H1 (cell line): Measurements from ENCODE around the gene ITGA6. TPM values are rescaled to one million over a fixed set of nuclear protein-coding genes. Genes with fewer than 3 reads are reported as not detected.

Experiments
- CTCF ChIA-PET: fragments of 300-600 bp; sonication (Branson Sonifier 250); formaldehyde crosslinking; loops from one replicate; lab custom pipeline; 2021; ENCODE audit not compliant: partially characterized antibody; lab: Charles Lee
- POLR2A ChIA-PET: fragments of 300-600 bp; sonication (Branson Sonifier 250); formaldehyde crosslinking; loops from one replicate; lab custom pipeline; 2021; ENCODE audit warnings: inconsistent platforms; ENCODE audit not compliant: partially characterized antibody; lab: Charles Lee
- DNase-seq, 2 experiments: peaks; one replicate each; pipeline versions ENCODE4 v3.0.0 to v3.0.0-alpha.2; 2010 to 2022; ENCODE audit warnings: low spot score in 2 of 2, low read depth in 1 of 2, mixed read lengths in 1 of 2
- FAIRE-seq: peaks from 2 replicates; lab custom pipeline; 2011; peaks lifted over from hg19 to GRCh38; lab: Jason Lieb, UNC
- H2AFZ ChIP-seq: 2 replicates; pipeline ENCODE4 v1.8.1; 2012; ENCODE audit warnings: low read length, inconsistent platforms
- H2AK5ac ChIP-seq: 2 replicates; pipeline ENCODE4 v1.6.1; 2013; ENCODE audit warnings: low read depth, low read length
- H2BK120ac ChIP-seq: replicated peaks from 2 replicates; pipeline ENCODE3; 2013; ENCODE audit warnings: low read depth, low read length, inconsistent platforms
- H2BK12ac ChIP-seq: 2 replicates; pipeline ENCODE4 v1.6.1; 2013; ENCODE audit warnings: low read depth, low read length
- H2BK15ac ChIP-seq: 2 replicates; pipeline ENCODE4 v1.6.1; 2013; ENCODE audit warnings: low read length
- H2BK20ac ChIP-seq: 2 replicates; pipeline ENCODE4 v1.6.1; 2013; ENCODE audit warnings: low read length
- H2BK5ac ChIP-seq: 2 replicates; pipeline ENCODE4 v1.6.1; 2013; ENCODE audit warnings: low read depth, low read length
- H3K14ac ChIP-seq: 2 replicates; pipeline ENCODE4 v1.6.1; 2013; ENCODE audit warnings: inconsistent platforms; ENCODE audit not compliant: insufficient read length
- H3K18ac ChIP-seq: 2 replicates; pipeline ENCODE4 v1.6.1; 2013; ENCODE audit warnings: low read length; ENCODE audit errors: extremely low read depth
- H3K23ac ChIP-seq: 2 replicates; pipeline ENCODE4 v1.6.1; 2013; ENCODE audit warnings: inconsistent platforms; ENCODE audit not compliant: insufficient read length
- H3K23me2 ChIP-seq: 2 replicates; pipeline ENCODE4 v1.6.1; 2013; ENCODE audit warnings: low read depth, low read length
- H3K27ac ChIP-seq: 2 replicates; pipeline ENCODE4 v1.6.1; 2011; ENCODE audit warnings: low read depth, low read length, inconsistent platforms
- H3K27me3 ChIP-seq, 4 experiments: replicated peaks in 1 of 4; 1 replicate in 1 of 4; 2 replicates in 3 of 4; pipeline versions ENCODE4 v1.6.1 to v1.8.1; 2011 to 2013; ENCODE audit warnings: low read length in 3 of 4, mild to moderate bottlenecking in 3 of 4, inconsistent platforms in 2 of 4, mixed read lengths in 2 of 4, moderate library complexity in 1 of 4; ENCODE audit not compliant: control insufficient read depth in 3 of 4, insufficient read depth in 3 of 4; ENCODE audit errors: extremely low read depth in 1 of 4
- H3K36me3 ChIP-seq, 4 experiments: 2 replicates each; pipeline versions ENCODE4 v1.6.1 to v1.8.1; 2011 to 2013; ENCODE audit warnings: mild to moderate bottlenecking in 4 of 4, low read length in 3 of 4, moderate library complexity in 2 of 4, control low read depth in 1 of 4, inconsistent platforms in 1 of 4; ENCODE audit not compliant: insufficient read depth in 4 of 4, control insufficient read depth in 2 of 4
- H3K4ac ChIP-seq: replicated peaks from 2 replicates; pipeline ENCODE3; 2013; ENCODE audit warnings: low read length, low read depth, mixed read lengths, inconsistent platforms; ENCODE audit not compliant: insufficient read length
- H3K4me1 ChIP-seq, 4 experiments: replicated peaks in 1 of 4; 1 replicate in 1 of 4; 2 replicates in 3 of 4; pipeline versions ENCODE4 v1.6.1 to v1.8.1; 2011 to 2013; ENCODE audit warnings: low read length in 3 of 4, inconsistent platforms in 2 of 4, mixed read lengths in 1 of 4; ENCODE audit not compliant: insufficient read depth in 4 of 4, control insufficient read depth in 3 of 4
- H3K4me2 ChIP-seq, 2 experiments: 2 replicates each; pipeline versions ENCODE4 v1.6.1 to v1.8.1; 2011 to 2013; ENCODE audit warnings: low read depth in 2 of 2, low read length in 2 of 2, control low read depth in 1 of 2, inconsistent platforms in 1 of 2, mild to moderate bottlenecking in 1 of 2; ENCODE audit not compliant: insufficient read depth in 1 of 2
- H3K4me3 ChIP-seq, 4 experiments: fragments of 200-600, 300-600 bp in 1 of 4; sonication (generic), shearing (Covaris generic), sonication (Bioruptor Twin) in 1 of 4; 2 replicates each; pipeline versions ENCODE4 v1.5.1 to v1.8.1; 2011 to 2016; ENCODE audit warnings: low read length in 4 of 4, low read depth in 3 of 4, control low read depth in 2 of 4, inconsistent platforms in 2 of 4, mild to moderate bottlenecking in 2 of 4, mixed read lengths in 1 of 4, moderate library complexity in 1 of 4; ENCODE audit not compliant: insufficient read depth in 2 of 4; ENCODE audit errors: extremely low read depth in 1 of 4
- H3K56ac ChIP-seq: replicated peaks from 2 replicates; pipeline ENCODE3; 2013; ENCODE audit warnings: low read depth, mild to moderate bottlenecking, mixed read lengths, low read length, inconsistent platforms; ENCODE audit not compliant: insufficient read length
- H3K79me1 ChIP-seq: 2 replicates; pipeline ENCODE4 v1.6.1; 2013; ENCODE audit warnings: low read depth, low read length, control low read depth
- H3K79me2 ChIP-seq, 2 experiments: 2 replicates each; pipeline versions ENCODE4 v1.6.1 to v1.8.1; 2012 to 2013; ENCODE audit warnings: low read length in 2 of 2, mild to moderate bottlenecking in 2 of 2, inconsistent platforms in 1 of 2; ENCODE audit not compliant: insufficient read depth in 2 of 2, control insufficient read depth in 1 of 2
- H3K9ac ChIP-seq, 4 experiments: replicated peaks in 1 of 4; 1 replicate in 1 of 4; 2 replicates in 3 of 4; pipeline versions ENCODE4 v1.6.1 to v1.8.1; 2011 to 2013; ENCODE audit warnings: low read depth in 3 of 4, low read length in 3 of 4, control low read depth in 2 of 4, mild to moderate bottlenecking in 2 of 4, moderate library complexity in 2 of 4, inconsistent platforms in 1 of 4; ENCODE audit errors: extremely low read depth in 1 of 4
- H3K9me3 ChIP-seq, 2 experiments: 2 replicates each; pipeline versions ENCODE4 v1.6.1 to v1.8.1; 2012 to 2013; ENCODE audit warnings: mild to moderate bottlenecking in 2 of 2, moderate library complexity in 2 of 2, control low read depth in 1 of 2, inconsistent platforms in 1 of 2, low read depth in 1 of 2, low read length in 1 of 2, mixed read lengths in 1 of 2; ENCODE audit not compliant: insufficient read depth in 2 of 2
- H4K20me1 ChIP-seq, 2 experiments: replicated peaks in 1 of 2; 2 replicates each; pipeline versions ENCODE3 to v1.8.1; 2011 to 2013; ENCODE audit warnings: inconsistent platforms in 2 of 2, low read length in 2 of 2, mild to moderate bottlenecking in 1 of 2; ENCODE audit not compliant: insufficient read depth in 2 of 2, control insufficient read depth in 1 of 2
- H4K5ac ChIP-seq: 2 replicates; pipeline ENCODE4 v1.6.1; 2013; ENCODE audit warnings: low read length, low read depth, mixed read lengths, inconsistent platforms; ENCODE audit not compliant: insufficient read length
- H4K8ac ChIP-seq: 2 replicates; pipeline ENCODE4 v1.8.0; 2013; ENCODE audit warnings: mild to moderate bottlenecking, moderate library complexity, low read length, inconsistent platforms; ENCODE audit not compliant: insufficient read depth; ENCODE audit errors: extremely low read depth
- H4K91ac ChIP-seq: replicated peaks from 2 replicates; pipeline ENCODE3; 2013; ENCODE audit warnings: low read length, mixed read lengths, inconsistent platforms; ENCODE audit not compliant: insufficient read length
- ASH2L ChIP-seq: fragments of 200-600, 300-600 bp; sonication (generic); IDR thresholded peaks from one replicate; pipeline ENCODE4 v1.7.1; 2017; ENCODE audit warnings: low read length
- BACH1 ChIP-seq: IDR thresholded peaks from 2 replicates; pipeline ENCODE4 v1.6.1; 2012; ENCODE audit warnings: low read length, improper control_type of control experiment
- E2F6 ChIP-seq: IDR thresholded peaks from 2 replicates; pipeline ENCODE4 v1.6.1; 2012; ENCODE audit warnings: inconsistent platforms
- EZH2 ChIP-seq: fragments of 200-600 bp; sonication (generic); IDR thresholded peaks from 2 replicates; pipeline ENCODE4 v1.7.1; 2012; ENCODE audit warnings: low read depth, mild to moderate bottlenecking, moderate library complexity, low read length, inconsistent platforms; ENCODE audit not compliant: severe bottlenecking
- GABPA ChIP-seq: IDR thresholded peaks from 2 replicates; pipeline ENCODE4 v1.6.1; 2011; ENCODE audit warnings: mild to moderate bottlenecking, low read length, moderate library complexity, borderline replicate concordance; ENCODE audit not compliant: insufficient read depth
- KDM5A ChIP-seq: fragments of 200-600 bp; IDR thresholded peaks from 2 replicates; pipeline ENCODE4 v1.7.1; 2012; ENCODE audit warnings: mild to moderate bottlenecking, low read length, inconsistent platforms, mixed read lengths
- MAFK ChIP-seq: IDR thresholded peaks from 2 replicates; pipeline ENCODE4 v1.6.1; 2012; ENCODE audit warnings: low read depth, mild to moderate bottlenecking, improper control_type of control experiment, low read length
- TAF1 ChIP-seq: IDR thresholded peaks from 2 replicates; pipeline ENCODE4 v1.6.1; 2011; ENCODE audit warnings: mild to moderate bottlenecking, low read depth, low read length
- TCF12 ChIP-seq: IDR thresholded peaks from 2 replicates; pipeline ENCODE4 v1.6.1; 2011; ENCODE audit warnings: low read depth, mild to moderate bottlenecking, low read length
- WGBS, 2 experiments: shearing (Covaris generic) in 1 of 2; methylation state at CpG; one replicate each; pipeline versions ENCODE4 v1.1.6 to v1.1.7; 2013 to 2015; ENCODE audit warnings: low lambda C conversion rate in 2 of 2, mixed read lengths in 2 of 2, inconsistent platforms in 1 of 2, low coverage in 1 of 2, missing lambda C conversion rate in 1 of 2; ENCODE audit not compliant: insufficient replicate concordance in 2 of 2, insufficient coverage in 1 of 2, insufficient read length in 1 of 2; ENCODE audit errors: extremely low coverage in 1 of 2, missing lambda C conversion rate in 1 of 2; 5-methylcytosine and 5-hydroxymethylcytosine counted together
- polyA plus RNA-seq, 7 experiments: library from polyadenylated mRNA; depleted of rRNA in 3 of 7; stranded (reverse) in 5 of 7; unstranded in 2 of 7; fragments of >200 nt in 5 of 7; fragments of 200-250 nt in 2 of 7; gene quantifications; 1 replicate in 5 of 7; 2 replicates in 1 of 7; 4 replicates in 1 of 7; pipeline versions ENCODE4 v1.2.1 to v1.2.3, GENCODE V29; 2011 to 2013; ENCODE audit warnings: missing spikeins in 2 of 7, mixed read lengths in 2 of 7
- total RNA-seq: library from RNA; stranded (reverse); fragmentation: NEBNext Ultra II Directional; extraction: Animal tissue kit (Norgen Biotek cat#: 25700); gene quantifications from 2 replicates; pipeline ENCODE4 v1.2.1, GENCODE V29; 2021
- TF ChIP-seq, protein P1 (sequence below): IDR thresholded peaks from 2 replicates; pipeline ENCODE4 v1.6.1; 2012; ENCODE audit warnings: inconsistent platforms
- TF ChIP-seq, protein P2 (sequence below), 3 experiments: IDR thresholded peaks; 1 replicate in 2 of 3; 2 replicates in 1 of 3; pipeline versions ENCODE4 v1.5.1 to v1.6.1; 2011; ENCODE audit warnings: low read length in 3 of 3, mild to moderate bottlenecking in 3 of 3, inconsistent platforms in 2 of 3, low read depth in 1 of 3, moderate library complexity in 1 of 3; ENCODE audit not compliant: insufficient read depth in 1 of 3; ENCODE audit errors: control extremely low read depth in 1 of 3

ITGA6 gene
- total and polyA plus RNA-seq, 2 of the 8 experiments (the other 6 are each of a cell fraction or from before 2014, with no cell fraction given): 26.9 to 118 TPM

GRCh38 chr2:172394002-172394401, 33.4 kb upstream of the ITGA6 start:
- H4K8ac ChIP-seq: no peak overlapping the region
- no peak overlapping the region for H2AFZ ChIP-seq
- no peak overlapping the region for H3K4ac ChIP-seq
- WGBS, 2 experiments: 95% methylated on average over 1 of the region's 1 CpG; no CpG with 5 or more reads in 1 of the 2 experiments
- no peaks in the 10 kb centered on the region for H3K27me3 ChIP-seq
- no peak overlapping the region for H3K23ac ChIP-seq
- H4K91ac ChIP-seq: no peak overlapping the region
- H3K23me2 ChIP-seq: no peaks in the 10 kb centered on the region
- DNase-seq: no peak
- H3K14ac ChIP-seq: no peak overlapping the region
- no peak overlapping the region for H3K4me3 ChIP-seq
- H3K9me3 ChIP-seq: no peaks in the 10 kb centered on the region
- H3K79me1 ChIP-seq: no peaks in the 10 kb centered on the region
- ChIA-PET CTCF (no interaction called here), POLR2A (no interaction called here)
- no peak overlapping the region for H4K5ac ChIP-seq
- H2BK12ac ChIP-seq: no peak overlapping the region
- no peaks in the 10 kb centered on the region; a peak in 1 of 7 replicates for H3K4me1 ChIP-seq
- TF ChIP-seq TAF1 (no peak), TCF12 (no peak), E2F6 (no peak), BACH1 (no peak), KDM5A (no peak), EZH2 (no peak), GABPA (no peak), MAFK (no peak), ASH2L (no peak)
- TF ChIP-seq, protein P1, sequence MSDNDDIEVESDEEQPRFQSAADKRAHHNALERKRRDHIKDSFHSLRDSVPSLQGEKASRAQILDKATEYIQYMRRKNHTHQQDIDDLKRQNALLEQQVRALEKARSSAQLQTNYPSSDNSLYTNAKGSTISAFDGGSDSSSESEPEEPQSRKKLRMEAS: no peak
- TF ChIP-seq, protein P2, sequence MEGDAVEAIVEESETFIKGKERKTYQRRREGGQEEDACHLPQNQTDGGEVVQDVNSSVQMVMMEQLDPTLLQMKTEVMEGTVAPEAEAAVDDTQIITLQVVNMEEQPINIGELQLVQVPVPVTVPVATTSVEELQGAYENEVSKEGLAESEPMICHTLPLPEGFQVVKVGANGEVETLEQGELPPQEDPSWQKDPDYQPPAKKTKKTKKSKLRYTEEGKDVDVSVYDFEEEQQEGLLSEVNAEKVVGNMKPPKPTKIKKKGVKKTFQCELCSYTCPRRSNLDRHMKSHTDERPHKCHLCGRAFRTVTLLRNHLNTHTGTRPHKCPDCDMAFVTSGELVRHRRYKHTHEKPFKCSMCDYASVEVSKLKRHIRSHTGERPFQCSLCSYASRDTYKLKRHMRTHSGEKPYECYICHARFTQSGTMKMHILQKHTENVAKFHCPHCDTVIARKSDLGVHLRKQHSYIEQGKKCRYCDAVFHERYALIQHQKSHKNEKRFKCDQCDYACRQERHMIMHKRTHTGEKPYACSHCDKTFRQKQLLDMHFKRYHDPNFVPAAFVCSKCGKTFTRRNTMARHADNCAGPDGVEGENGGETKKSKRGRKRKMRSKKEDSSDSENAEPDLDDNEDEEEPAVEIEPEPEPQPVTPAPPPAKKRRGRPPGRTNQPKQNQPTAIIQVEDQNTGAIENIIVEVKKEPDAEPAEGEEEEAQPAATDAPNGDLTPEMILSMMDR (IDR thresholded peaks at IDR 0.05; ENCODE audit: control extremely low read depth in 1 of 3, insufficient read depth in 1 of 3, low read depth in 1 of 3, low read length in 3 of 3): no peak
- H2BK5ac ChIP-seq: no peak overlapping the region
- no peak overlapping the region for H3K56ac ChIP-seq
- no peaks in the 10 kb centered on the region for H3K36me3 ChIP-seq
- H3K18ac ChIP-seq: no peak overlapping the region
- no peak overlapping the region for H2BK120ac ChIP-seq
- FAIRE-seq: no peak
- H3K9ac ChIP-seq: no peak overlapping the region
- no peak overlapping the region for H2AK5ac ChIP-seq
- H3K4me2 ChIP-seq: no peak overlapping the region
- H4K20me1 ChIP-seq: no peaks in the 10 kb centered on the region
- no peaks in the 10 kb centered on the region for H3K79me2 ChIP-seq
- H2BK15ac ChIP-seq: no peak overlapping the region
- no peak overlapping the region for H3K27ac ChIP-seq
- H2BK20ac ChIP-seq: no peak overlapping the region
